ENCODE data around the gene BICDL2. TPM values are rescaled to one million over a fixed set of nuclear protein-coding genes. Genes with fewer than 3 reads are reported as not detected.
A peak's percentile ranks its signal among the peaks of the same experiment; 100 is the strongest.

The BICDL2 gene
- polyA plus RNA-seq, 3 donors = not detected

- Histone ChIP-seq H3K9ac (ENCODE audit: insufficient read depth, low read length, poor library complexity, severe bottlenecking) (no peak overlapping the region), H3K36me3 (replicated peaks in 1 of 2; ENCODE audit: control insufficient read depth in 1 of 2, insufficient read depth in 2 of 2, low read length in 2 of 2) (no peaks in the 10 kb centered on the region), H3K27me3 (ENCODE audit: control insufficient read depth in 2 of 2, insufficient read depth in 2 of 2, low read length in 2 of 2) (peaks cover 0 to 51% of the 10 kb centered on the region in 2 donors), H3K4me3 (replicated peaks in 1 of 3; ENCODE audit: low read depth in 2 of 3, low read length in 3 of 3) (no peak overlapping the region), H3K9me3 (replicated peaks in 1 of 2; ENCODE audit: control insufficient read depth in 1 of 2, insufficient read depth in 1 of 2, low read length in 2 of 2) (no peaks in the 10 kb centered on the region), H3K4me2 (replicated peaks; ENCODE audit: extremely low read depth, low read length, poor library complexity, severe bottlenecking) (no peak overlapping the region), H3K79me2 (ENCODE audit: insufficient read depth, low read length) (no peaks in the 10 kb centered on the region), H3K27ac (ENCODE audit: low read depth in 1 of 2, low read length in 2 of 2) (no peak overlapping the region), H2AFZ (ENCODE audit: insufficient read depth, low read depth, low read length, poor library complexity, severe bottlenecking) (no peak overlapping the region), H4K20me1 (ENCODE audit: insufficient read depth, low read length) (peaks cover 6% of the 10 kb centered on the region), H3K4me1 (ENCODE audit: control insufficient read depth in 1 of 2, insufficient read depth in 2 of 2, low read length in 2 of 2) (peaks cover 23 to 27% of the 10 kb centered on the region in 2 donors)
- 98% methylated on average over 9 of the region's 13 CpGs for WGBS (ENCODE audit: insufficient coverage)
- Mint-ChIP-seq H3K4me1 (peaks cover 22% of the 10 kb centered on the region), H3K4me3 (no peak overlapping the region), H3K27ac (peak overlapping the region in 1 of 7 donors; percentile 27), H3K36me3 (no peaks in the 10 kb centered on the region), H3K9me3 (peaks cover 0 to 4% (median 0%) of the 10 kb centered on the region in 7 donors), H3K27me3 (ENCODE audit: low read depth in 3 of 3) (peaks cover 45 to 70% (median 54%) of the 10 kb centered on the region in 3 donors)
- no peak for DNase-seq
- intact Hi-C loops (cut with micrococcal nuclease) = loop anchor here in 1 of 2 donors (2.0 kb wide), 1 partner anchor 15 kb away; no protein-coding TSS in a partner anchor
- TF ChIP-seq CTCF (IDR thresholded peaks at IDR 0.05) = no peak
Measured at GRCh38 chr16:3015865-3016521, 20.8 kb downstream of the BICDL2 start.

GRCh38 chr16:3014971-3015370 is 21.8 kb downstream of the BICDL2 start:
- Histone ChIP-seq H3K27ac (ENCODE audit: low read depth in 1 of 2, low read length in 2 of 2) (no peak overlapping the region), H2AFZ (ENCODE audit: insufficient read depth, low read depth, low read length, poor library complexity, severe bottlenecking) (no peak overlapping the region), H3K27me3 (ENCODE audit: control insufficient read depth in 2 of 2, insufficient read depth in 2 of 2, low read length in 2 of 2) (peaks cover 0 to 51% of the 10 kb centered on the region in 2 donors), H3K4me1 (ENCODE audit: control insufficient read depth in 1 of 2, insufficient read depth in 2 of 2, low read length in 2 of 2) (peaks cover 15 to 19% of the 10 kb centered on the region in 2 donors), H3K36me3 (replicated peaks in 1 of 2; ENCODE audit: control insufficient read depth in 1 of 2, insufficient read depth in 2 of 2, low read length in 2 of 2) (no peaks in the 10 kb centered on the region), H3K79me2 (ENCODE audit: insufficient read depth, low read length) (no peaks in the 10 kb centered on the region), H3K9ac (ENCODE audit: insufficient read depth, low read length, poor library complexity, severe bottlenecking) (no peak overlapping the region), H3K4me3 (replicated peaks in 1 of 3; ENCODE audit: low read depth in 2 of 3, low read length in 3 of 3) (no peak overlapping the region), H3K4me2 (replicated peaks; ENCODE audit: extremely low read depth, low read length, poor library complexity, severe bottlenecking) (no peak overlapping the region), H4K20me1 (ENCODE audit: insufficient read depth, low read length) (no peaks in the 10 kb centered on the region), H3K9me3 (replicated peaks in 1 of 2; ENCODE audit: control insufficient read depth in 1 of 2, insufficient read depth in 1 of 2, low read length in 2 of 2) (no peaks in the 10 kb centered on the region)
- TF ChIP-seq CTCF (IDR thresholded peaks at IDR 0.05) = no peak
- H3K36me3 Mint-ChIP-seq = no peaks in the 10 kb centered on the region
- no peak overlapping the region for H3K27ac Mint-ChIP-seq
- peaks cover 18% of the 10 kb centered on the region for H3K4me1 Mint-ChIP-seq
- H3K4me3 Mint-ChIP-seq = no peak overlapping the region
- DNase-seq = no peak
- 94% methylated on average over 2 of the region's 6 CpGs for WGBS (ENCODE audit: insufficient coverage)
- H3K9me3 Mint-ChIP-seq = peaks cover 0 to 3% (median 0%) of the 10 kb centered on the region in 7 donors
- intact Hi-C loops (cut with micrococcal nuclease) = loop anchor here in 1 of 2 donors (2.0 kb wide), 1 partner anchor 14 kb away; no protein-coding TSS in a partner anchor
- peaks cover 47 to 69% (median 54%) of the 10 kb centered on the region in 3 donors for H3K27me3 Mint-ChIP-seq (ENCODE audit: low read depth in 3 of 3)

Measured in CD14-positive monocyte (primary cell).